DND-41 (cell line): Measurements from ENCODE around the gene B3GLCT.

Experiments
- ATAC-seq: fragments of 200-7000 bp; cut with Tn5 transposase; 3 replicates; pipeline ENCODE4 v1.9.1; 2021; ENCODE audit warnings: low read depth; ENCODE audit not compliant: insufficient read depth
- DNase-seq: peaks from one replicate; pipeline ENCODE4 v3.0.0-alpha.2; 2020
- H2AFZ ChIP-seq: 2 replicates; pipeline ENCODE4 v1.6.0; 2012; ENCODE audit warnings: low read depth, low read length
- H3K27ac ChIP-seq: 2 replicates; pipeline ENCODE4 v1.5.1; 2012; ENCODE audit warnings: low read length, inconsistent platforms
- H3K27me3 ChIP-seq: fragments of 200-600 bp; sonication (generic); 2 replicates; pipeline ENCODE4 v1.6.0; 2012; ENCODE audit warnings: low read length, mild to moderate bottlenecking, inconsistent platforms; ENCODE audit not compliant: insufficient read depth, poor library complexity
- H3K36me3 ChIP-seq: 2 replicates; pipeline ENCODE4 v1.5.1; 2012; ENCODE audit warnings: low read length, inconsistent platforms; ENCODE audit not compliant: insufficient read depth
- H3K4me1 ChIP-seq: 2 replicates; pipeline ENCODE4 v1.5.1; 2012; ENCODE audit warnings: mild to moderate bottlenecking, low read length; ENCODE audit not compliant: insufficient read depth
- H3K4me2 ChIP-seq: 2 replicates; pipeline ENCODE4 v1.6.0; 2012; ENCODE audit warnings: mild to moderate bottlenecking, moderate library complexity, low read length, inconsistent platforms; ENCODE audit not compliant: insufficient read depth
- H3K4me3 ChIP-seq, 2 experiments: fragments of 200-600 bp in 1 of 2; shearing (Covaris generic) in 1 of 2; 2 replicates each; pipeline ENCODE4 v1.5.1; 2012 to 2016; ENCODE audit warnings: inconsistent platforms in 2 of 2, low read length in 2 of 2, mild to moderate bottlenecking in 2 of 2, low read depth in 1 of 2, moderate library complexity in 1 of 2
- H3K79me2 ChIP-seq: 2 replicates; pipeline ENCODE4 v1.6.0; 2012; ENCODE audit warnings: low read length, inconsistent platforms; ENCODE audit not compliant: insufficient read depth
- H3K9ac ChIP-seq: 2 replicates; pipeline ENCODE4 v1.6.0; 2012; ENCODE audit warnings: low read depth, mild to moderate bottlenecking, inconsistent platforms, low read length, moderate library complexity
- H3K9me3 ChIP-seq: 2 replicates; pipeline ENCODE4 v1.5.1; 2012; ENCODE audit warnings: low read length, moderate library complexity, mild to moderate bottlenecking, inconsistent platforms; ENCODE audit not compliant: insufficient read depth, severe bottlenecking
- H4K20me1 ChIP-seq: 2 replicates; pipeline ENCODE4 v1.6.0; 2012; ENCODE audit warnings: low read length; ENCODE audit not compliant: insufficient read depth
- CTCF ChIP-seq: IDR thresholded peaks from 2 replicates; pipeline ENCODE4 v1.5.1; 2012; ENCODE audit warnings: borderline replicate concordance, low read length, moderate library complexity, mild to moderate bottlenecking; ENCODE audit not compliant: poor library complexity, severe bottlenecking; ENCODE audit errors: extremely low read depth
- EZH2 ChIP-seq: IDR thresholded peaks from 3 replicates; pipeline ENCODE4 v1.6.1; 2012; ENCODE audit warnings: borderline replicate concordance, low read depth, mild to moderate bottlenecking, moderate library complexity, low read length, inconsistent platforms; ENCODE audit not compliant: severe bottlenecking

B3GLCT gene

DNA sequence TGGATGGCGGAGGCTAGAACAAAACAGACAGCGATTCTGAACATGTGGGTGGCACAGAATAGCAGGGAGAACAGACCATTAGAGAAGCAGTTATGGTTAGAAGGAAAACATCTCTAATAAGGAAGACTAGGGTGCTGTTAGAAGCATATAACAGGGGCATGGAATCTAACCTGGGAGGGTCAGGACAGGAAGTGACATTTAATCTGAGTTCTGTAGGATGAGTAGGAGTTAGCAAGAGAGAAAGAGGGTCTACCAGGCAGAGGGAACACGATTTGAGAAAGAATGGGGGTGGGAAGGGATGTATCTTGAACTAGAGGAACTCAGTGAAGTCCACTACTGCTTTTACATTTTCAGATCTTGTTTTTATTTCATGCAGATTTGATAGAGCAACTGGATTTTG, 48.6 kb downstream of the B3GLCT start:
- TF ChIP-seq CTCF, result no peak
- no peaks in the 10 kb centered on the region for H3K4me1 ChIP-seq
- no peaks in the 10 kb centered on the region for H4K20me1 ChIP-seq
- no peak overlapping the region for H3K9ac ChIP-seq
- no peak overlapping the region for H2AFZ ChIP-seq
- H3K27ac ChIP-seq, result no peak overlapping the region
- H3K9me3 ChIP-seq, result no peaks in the 10 kb centered on the region
- no peak for DNase-seq
- no peak overlapping the region for H3K4me2 ChIP-seq
- ATAC-seq, result no peak
- no peaks in the 10 kb centered on the region for H3K79me2 ChIP-seq
- no peaks in the 10 kb centered on the region for H3K27me3 ChIP-seq
- no peak overlapping the region for H3K4me3 ChIP-seq
- peaks cover 11% of the 10 kb centered on the region; the same call in 1 of the 2 replicates for H3K36me3 ChIP-seq

GRCh38 chr13:31248965-31249539, 49.3 kb downstream of the B3GLCT start:
- Histone ChIP-seq H3K9ac (no peak overlapping the region), H3K36me3 (peaks cover 11% of the 10 kb centered on the region; the same call in 1 of the 2 replicates), H3K4me3 (no peak overlapping the region), H3K27ac (no peak overlapping the region), H3K79me2 (no peaks in the 10 kb centered on the region), H4K20me1 (no peaks in the 10 kb centered on the region), H3K4me2 (no peak overlapping the region), H3K9me3 (no peaks in the 10 kb centered on the region), H3K4me1 (no peaks in the 10 kb centered on the region), H3K27me3 (no peaks in the 10 kb centered on the region), H2AFZ (no peak overlapping the region)
- ATAC-seq, result no peak
- no peak for DNase-seq
- no peak for TF ChIP-seq EZH2
- TF ChIP-seq CTCF, result no peak

DNA sequence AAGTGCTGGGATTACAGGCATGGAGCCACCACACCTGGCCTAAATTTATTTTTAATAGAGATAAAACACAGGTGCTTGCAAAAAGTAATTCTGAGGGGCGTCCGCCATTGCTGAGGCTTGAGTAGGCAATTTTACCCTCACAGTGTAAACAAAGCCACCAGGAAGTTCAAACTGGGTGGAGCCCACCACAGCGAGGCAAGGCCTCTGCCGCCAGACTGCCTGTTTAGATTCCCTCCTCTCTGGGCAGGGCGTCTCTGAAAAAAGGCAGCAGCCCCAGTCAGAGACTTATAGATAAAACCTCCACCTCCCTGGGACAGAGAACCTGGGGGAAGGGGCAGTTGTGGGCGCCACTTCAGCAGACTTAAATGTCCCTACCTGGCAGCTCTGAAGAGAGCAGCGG, 50.7 kb downstream of the B3GLCT start:
- no peak for DNase-seq
- Histone ChIP-seq H3K79me2 (no peaks in the 10 kb centered on the region), H3K4me1 (no peaks in the 10 kb centered on the region), H3K36me3 (peaks cover 11% of the 10 kb centered on the region; the same call in 1 of the 2 replicates), H2AFZ (no peak overlapping the region), H3K4me2 (no peak overlapping the region), H4K20me1 (no peaks in the 10 kb centered on the region), H3K9ac (no peak overlapping the region), H3K9me3 (no peaks in the 10 kb centered on the region), H3K4me3 (no peak overlapping the region), H3K27me3 (no peaks in the 10 kb centered on the region), H3K27ac (no peak overlapping the region)
- TF ChIP-seq CTCF (no peak), EZH2 (no peak)
- no peak for ATAC-seq

- no peaks in the 10 kb centered on the region for H3K4me1 ChIP-seq
- no peaks in the 10 kb centered on the region for H4K20me1 ChIP-seq
- H3K4me2 ChIP-seq, result no peak overlapping the region
- no peaks in the 10 kb centered on the region for H3K79me2 ChIP-seq
- H3K36me3 ChIP-seq, result peaks cover 15% of the 10 kb centered on the region; the same call in 1 of the 2 replicates
- no peak overlapping the region for H3K4me3 ChIP-seq
- no peak overlapping the region for H3K9ac ChIP-seq
- peaks cover 7% of the 10 kb centered on the region for H3K9me3 ChIP-seq
- no peak overlapping the region for H2AFZ ChIP-seq
- no peaks in the 10 kb centered on the region for H3K27me3 ChIP-seq
- H3K27ac ChIP-seq, result no peak overlapping the region
- no peak for DNase-seq
- no peak for ATAC-seq
- TF ChIP-seq CTCF (no peak), EZH2 (no peak)
Measured at GRCh38 chr13:31261241-31261640, 61.5 kb downstream of the B3GLCT start.
